GM18520 (cell line): Measurements from ENCODE around the gene HMCN2.

Experiments
- ATAC-seq: cut with Tn5 transposase; IDR thresholded peaks from one replicate; pipeline ENCODE4 v1.9.1; 2021; ENCODE audit not compliant: unreplicated experiment

The HMCN2 gene

GRCh38 chr9:130343445-130343918 is 77.9 kb downstream of the HMCN2 start:
- no peak for ATAC-seq

- ATAC-seq, result no peak
Observed at GRCh38 chr9:130344366-130344765, 78.8 kb downstream of the HMCN2 start.

GRCh38 chr9:130345009-130345896 is 79.7 kb downstream of the HMCN2 start:
- no peak for ATAC-seq

- ATAC-seq, result no peak
Observed at GRCh38 chr9:130345897-130346385, 80.4 kb downstream of the HMCN2 start.

GRCh38 chr9:130346431-130346830 is 80.9 kb downstream of the HMCN2 start:
- no peak for ATAC-seq

- ATAC-seq, result no peak
Observed at GRCh38 chr9:130347036-130347435, 81.5 kb downstream of the HMCN2 start.

- ATAC-seq, result no peak
Observed at GRCh38 chr9:130347931-130348330, 82.4 kb downstream of the HMCN2 start.

GRCh38 chr9:130348341-130348740 is 82.8 kb downstream of the HMCN2 start:
- ATAC-seq, result no peak

GRCh38 chr9:130348881-130349280 is 83.3 kb downstream of the HMCN2 start:
- ATAC-seq, result no peak

- ATAC-seq, result no peak
Observed at GRCh38 chr9:130349398-130349797, 83.8 kb downstream of the HMCN2 start.

- ATAC-seq, result no peak
Observed at GRCh38 chr9:130351343-130351742, 85.8 kb downstream of the HMCN2 start.

GRCh38 chr9:130352081-130352480 is 86.5 kb downstream of the HMCN2 start:
- ATAC-seq, result no peak

GRCh38 chr9:130352586-130353285 is 87.2 kb downstream of the HMCN2 start:
- ATAC-seq, result no peak

- no peak for ATAC-seq
Observed at GRCh38 chr9:130354378-130354777, 88.8 kb downstream of the HMCN2 start.

GRCh38 chr9:130354806-130355205 is 89.2 kb downstream of the HMCN2 start:
- ATAC-seq, result no peak

- no peak for ATAC-seq
Observed at GRCh38 chr9:130356033-130356432, 90.5 kb downstream of the HMCN2 start.

GRCh38 chr9:130356877-130357584 is 91.5 kb downstream of the HMCN2 start:
- ATAC-seq, result no peak

GRCh38 chr9:130358928-130359327 is 93.4 kb downstream of the HMCN2 start:
- ATAC-seq, result no peak

- no peak for ATAC-seq
Observed at GRCh38 chr9:130359819-130360218, 94.3 kb downstream of the HMCN2 start.

- no peak for ATAC-seq
Observed at GRCh38 chr9:130360672-130361071, 95.1 kb downstream of the HMCN2 start.

- ATAC-seq, result no peak
Observed at GRCh38 chr9:130361873-130362362, 96.4 kb downstream of the HMCN2 start.
